Gastroesophageal sphincter (tissue), 4 donors: ENCODE data around the gene NXPH4. TPM values are rescaled to one million over a fixed set of nuclear protein-coding genes. Genes with fewer than 3 reads are reported as not detected.

Source experiments
- ATAC-seq: fragments of 150-250 bp; one replicate; pipeline ENCODE4 v1.9.1; 2016; ENCODE audit warnings: mild to moderate bottlenecking, moderate library complexity
- H3K27ac ChIP-seq, 4 donors: fragments of 200-600 bp; sonication (generic) in 3 of 4; 1 replicate in 3 of 4; 2 replicates in 1 of 4; pipeline ENCODE4 v1.5.1; 2016 to 2019
- H3K27me3 ChIP-seq: fragments of 200-600 bp; sonication (generic); one replicate; pipeline ENCODE4 v1.5.1; 2019
- H3K36me3 ChIP-seq, 2 donors: fragments of 200-600 bp; sonication (generic); one replicate each; pipeline ENCODE4 v1.5.1; 2019; ENCODE audit warnings: control low read depth in 1 of 2
- H3K4me1 ChIP-seq, 3 donors: fragments of 200-600 bp; sonication (generic); 1 replicate in 2 of 3; 2 replicates in 1 of 3; pipeline ENCODE4 v1.5.1; 2016 to 2019; ENCODE audit warnings: control low read depth in 2 of 3
- H3K4me3 ChIP-seq, 2 donors: fragments of 200-600 bp; sonication (generic); one replicate each; pipeline ENCODE4 v1.5.1; 2019; ENCODE audit warnings: mild to moderate bottlenecking in 1 of 2, moderate library complexity in 1 of 2
- H3K9me3 ChIP-seq, 3 donors: fragments of 200-600 bp; sonication (generic); one replicate each; pipeline ENCODE4 v1.5.1; 2017 to 2019; ENCODE audit warnings: control low read depth in 2 of 3
- EP300 ChIP-seq: sonication (generic); formaldehyde crosslinking; IDR thresholded peaks from one replicate; pipeline ENCODE4 v1.6.1; 2017; ENCODE audit warnings: antibody characterized with exemption, mild to moderate bottlenecking
- POLR2A ChIP-seq, 2 donors: fragments of 450-650 bp; IDR thresholded peaks; one replicate each; pipeline ENCODE4 v1.6.1; 2017; ENCODE audit warnings: antibody characterized with exemption in 2 of 2, mild to moderate bottlenecking in 2 of 2, moderate library complexity in 1 of 2
- POLR2AphosphoS5 ChIP-seq: sonication (generic); formaldehyde crosslinking; IDR thresholded peaks from one replicate; pipeline ENCODE4 v1.6.1; 2017; ENCODE audit warnings: antibody characterized with exemption
- WGBS, 2 donors: methylation state at CpG; one replicate each; pipeline ENCODE4 v1.1.5; 2018; ENCODE audit warnings: low coverage in 1 of 2; 5-methylcytosine and 5-hydroxymethylcytosine counted together
- total RNA-seq, 4 donors: library from RNA; depleted of rRNA; stranded (reverse); fragments of >200 nt; gene quantifications; one replicate each; pipeline ENCODE4 v1.1.0, GENCODE V29; 2016
- TF ChIP-seq, protein P1 (sequence below), 4 experiments: fragments of 200-600 bp in 2 of 4; fragments of 450-650 bp in 2 of 4; sonication (generic) in 1 of 4; IDR thresholded peaks; one replicate each; pipeline ENCODE4 v1.5.1; 2017 to 2019; ENCODE audit warnings: antibody characterized with exemption in 4 of 4, mild to moderate bottlenecking in 2 of 4, moderate library complexity in 2 of 4

The NXPH4 gene
- total RNA-seq, 4 donors from 2014 or later, result 1.1 TPM; not detected in 3

DNA sequence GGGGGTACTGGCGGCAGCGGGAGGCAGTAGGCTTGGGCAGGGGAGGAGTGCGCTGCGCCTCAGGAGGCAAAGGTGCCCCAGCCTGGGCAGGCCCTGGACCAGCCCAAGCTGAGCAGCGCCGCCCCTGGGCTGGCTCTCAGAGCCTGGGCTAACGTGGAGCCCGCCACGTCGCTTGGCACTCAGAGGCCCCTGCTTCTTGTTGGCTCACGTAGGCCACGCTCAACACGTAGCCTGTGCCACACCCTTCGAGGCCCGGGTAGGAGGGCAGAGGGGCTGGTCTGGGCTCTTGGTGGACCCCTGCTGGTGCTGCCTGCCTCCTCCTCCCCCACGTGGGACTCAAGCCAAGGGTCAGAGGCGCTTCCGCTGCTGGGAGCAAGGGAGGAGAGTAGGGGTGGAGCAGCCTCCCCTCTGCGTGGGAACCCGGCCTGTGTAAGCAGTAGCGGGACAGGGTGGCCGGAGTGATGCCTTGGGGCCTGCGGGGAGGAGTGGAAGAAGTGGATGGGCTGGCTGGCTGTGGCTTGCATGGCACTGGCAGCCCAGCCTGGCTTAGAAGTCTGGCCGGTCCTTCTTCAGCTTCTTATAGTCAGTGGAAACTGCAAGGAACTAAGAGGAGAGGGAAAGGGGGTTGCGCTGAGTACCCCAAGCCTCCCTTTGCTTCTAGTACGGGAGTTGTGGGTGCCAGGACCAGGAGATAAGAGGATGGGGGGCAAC lies 18.6 kb downstream of the NXPH4 start:
- WGBS, 2 donors, result 80 to 97% methylated on average over 2 to 6 of the region's 26 CpGs
- Histone ChIP-seq H3K27ac (peak overlapping the region in 3 of 4 donors; percentile 24 to 40 (median 27)), H3K27me3 (peaks cover 67% of the 10 kb centered on the region), H3K4me3 (peak overlapping the region in 1 of 2 donors; percentile 11), H3K36me3 (peaks cover 0 to 49% of the 10 kb centered on the region in 2 donors), H3K4me1 (peaks cover 0 to 71% (median 34%) of the 10 kb centered on the region in 3 donors), H3K9me3 (no peaks in the 10 kb centered on the region)
- TF ChIP-seq POLR2AphosphoS5 (no peak), EP300 (no peak), POLR2A (IDR thresholded peaks at IDR 0.05) (no peak)
- TF ChIP-seq, protein P1, sequence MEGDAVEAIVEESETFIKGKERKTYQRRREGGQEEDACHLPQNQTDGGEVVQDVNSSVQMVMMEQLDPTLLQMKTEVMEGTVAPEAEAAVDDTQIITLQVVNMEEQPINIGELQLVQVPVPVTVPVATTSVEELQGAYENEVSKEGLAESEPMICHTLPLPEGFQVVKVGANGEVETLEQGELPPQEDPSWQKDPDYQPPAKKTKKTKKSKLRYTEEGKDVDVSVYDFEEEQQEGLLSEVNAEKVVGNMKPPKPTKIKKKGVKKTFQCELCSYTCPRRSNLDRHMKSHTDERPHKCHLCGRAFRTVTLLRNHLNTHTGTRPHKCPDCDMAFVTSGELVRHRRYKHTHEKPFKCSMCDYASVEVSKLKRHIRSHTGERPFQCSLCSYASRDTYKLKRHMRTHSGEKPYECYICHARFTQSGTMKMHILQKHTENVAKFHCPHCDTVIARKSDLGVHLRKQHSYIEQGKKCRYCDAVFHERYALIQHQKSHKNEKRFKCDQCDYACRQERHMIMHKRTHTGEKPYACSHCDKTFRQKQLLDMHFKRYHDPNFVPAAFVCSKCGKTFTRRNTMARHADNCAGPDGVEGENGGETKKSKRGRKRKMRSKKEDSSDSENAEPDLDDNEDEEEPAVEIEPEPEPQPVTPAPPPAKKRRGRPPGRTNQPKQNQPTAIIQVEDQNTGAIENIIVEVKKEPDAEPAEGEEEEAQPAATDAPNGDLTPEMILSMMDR (IDR thresholded peaks at IDR 0.05), result no peak
- no peak for ATAC-seq

DNA sequence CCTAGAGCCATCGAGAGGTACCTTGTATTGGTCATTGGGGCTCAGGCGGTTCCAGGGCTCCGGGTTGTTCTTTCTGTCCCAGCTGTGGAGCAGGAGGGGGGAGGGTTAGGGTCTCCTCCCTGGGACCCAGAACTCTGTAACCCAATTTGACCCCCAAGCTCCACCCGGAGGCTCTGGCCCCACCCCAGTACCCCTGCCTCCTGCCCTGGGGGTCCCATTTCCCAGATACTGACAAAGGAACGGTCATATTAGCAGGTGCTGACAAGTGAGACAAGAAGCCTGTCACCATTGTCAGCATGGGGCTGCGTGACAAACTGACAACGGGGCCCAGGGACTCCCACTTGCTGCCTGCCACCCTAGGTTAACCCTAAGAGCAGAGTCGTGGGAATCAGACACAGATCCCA lies 19.1 kb downstream of the NXPH4 start:
- TF ChIP-seq, protein P1 (IDR thresholded peaks at IDR 0.05), result no peak
- TF ChIP-seq POLR2AphosphoS5 (no peak), POLR2A (IDR thresholded peaks at IDR 0.05) (no peak), EP300 (no peak)
- no peak for ATAC-seq
- Histone ChIP-seq H3K4me1 (peaks cover 2 to 71% (median 34%) of the 10 kb centered on the region in 3 donors), H3K4me3 (peak overlapping the region in 1 of 2 donors; percentile 11), H3K27ac (peak overlapping the region in 3 of 4 donors; percentile 23 to 27 (median 24)), H3K36me3 (peaks cover 0 to 49% of the 10 kb centered on the region in 2 donors), H3K27me3 (peaks cover 72% of the 10 kb centered on the region), H3K9me3 (no peaks in the 10 kb centered on the region)
- WGBS, 2 donors, result 100% methylated on average over 4 of the region's 8 CpGs; no CpG with 5 or more reads in 1 of the 2 donors

DNA sequence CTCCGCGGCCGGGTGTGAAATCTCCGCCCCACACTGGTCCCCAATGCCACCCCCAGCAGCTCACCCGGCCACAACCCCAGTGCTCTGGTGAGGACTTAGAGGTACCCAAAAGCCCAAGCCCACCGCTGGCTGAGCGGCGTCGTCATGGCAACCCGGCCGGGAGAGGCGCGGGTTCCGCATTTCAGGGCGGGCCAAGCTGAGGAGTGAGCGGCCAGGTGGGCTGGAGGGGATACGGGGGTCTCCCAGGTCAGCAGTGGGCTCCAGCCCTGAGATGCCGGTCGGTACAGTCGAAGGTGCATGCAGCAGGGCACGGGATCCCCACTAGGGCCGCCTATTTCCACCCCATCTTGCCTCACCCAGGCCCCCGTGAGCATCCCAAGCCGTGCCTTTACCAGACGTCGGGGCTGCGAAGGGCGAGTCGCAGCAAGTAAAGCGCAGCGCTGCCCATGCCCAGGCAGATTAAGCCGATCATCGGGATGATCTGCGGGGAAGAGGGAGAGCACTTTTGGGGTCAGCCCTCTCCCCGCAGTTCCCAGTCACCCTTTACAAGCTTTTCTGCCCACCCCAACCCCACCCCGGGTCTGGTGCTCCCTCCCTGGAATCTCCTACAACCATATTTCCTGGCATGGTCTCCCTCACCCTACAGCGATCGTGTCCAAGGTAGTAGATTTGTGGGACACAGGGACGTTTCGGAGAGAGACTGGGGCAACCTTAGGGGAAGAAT lies 19.8 kb downstream of the NXPH4 start:
- H3K4me1 ChIP-seq, result peaks cover 2 to 71% (median 39%) of the 10 kb centered on the region in 3 donors
- TF ChIP-seq POLR2AphosphoS5 (no peak), POLR2A (IDR thresholded peaks at IDR 0.05) (no peak), EP300 (no peak)
- TF ChIP-seq, protein P1 (IDR thresholded peaks at IDR 0.05), result no peak
- H3K36me3 ChIP-seq, result peaks cover 0 to 44% of the 10 kb centered on the region in 2 donors
- no peaks in the 10 kb centered on the region for H3K9me3 ChIP-seq
- H3K27ac ChIP-seq, result peak overlapping the region in 2 of 4 donors; percentile 24 to 41
- H3K4me3 ChIP-seq, result peak overlapping the region in 1 of 2 donors; percentile 27
- H3K27me3 ChIP-seq, result peaks cover 79% of the 10 kb centered on the region
- WGBS, 2 donors, result 18 to 31% methylated on average over 10 to 12 of the region's 40 CpGs
- no peak for ATAC-seq

DNA sequence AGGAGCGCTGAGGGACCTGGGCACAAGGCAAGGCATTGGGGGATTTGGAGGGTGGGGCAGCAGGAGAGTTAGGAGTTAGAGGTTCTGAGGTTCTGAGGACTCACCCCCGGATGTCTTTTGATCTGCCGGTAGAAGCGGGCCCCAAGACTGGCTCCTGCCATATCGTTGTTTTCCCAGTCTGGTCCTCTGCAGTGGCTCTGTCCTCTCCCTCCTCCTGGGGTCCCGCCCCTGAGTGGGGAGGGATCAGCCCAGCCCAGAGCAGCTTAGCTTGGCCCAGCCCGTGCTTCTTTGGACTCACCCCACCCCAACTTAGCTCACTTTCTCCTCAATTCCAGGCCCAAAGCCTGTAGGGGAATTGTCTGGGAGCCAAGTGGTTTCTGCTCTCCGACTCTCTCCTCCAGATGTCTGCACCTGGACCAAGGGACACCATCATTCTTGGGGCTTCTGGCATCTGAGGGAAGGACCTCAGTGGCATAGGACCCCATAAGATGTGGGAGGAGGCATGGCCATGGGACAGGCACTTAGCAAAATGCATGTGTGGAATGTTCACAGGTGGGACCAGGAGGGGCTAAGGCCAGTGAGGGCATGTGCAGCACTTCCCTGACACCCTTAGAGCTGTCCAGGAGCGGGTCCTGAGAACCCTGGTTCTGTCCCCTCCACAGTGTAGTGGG lies 20.5 kb downstream of the NXPH4 start:
- Histone ChIP-seq H3K27ac (peak overlapping the region in 1 of 4 donors; percentile 41), H3K27me3 (peaks cover 86% of the 10 kb centered on the region), H3K4me1 (peaks cover 2 to 74% (median 42%) of the 10 kb centered on the region in 3 donors), H3K9me3 (no peaks in the 10 kb centered on the region), H3K36me3 (peaks cover 0 to 37% of the 10 kb centered on the region in 2 donors), H3K4me3 (peak overlapping the region in 1 of 2 donors; percentile 27)
- no peak for TF ChIP-seq POLR2AphosphoS5
- no peak for TF ChIP-seq POLR2A (IDR thresholded peaks at IDR 0.05)
- TF ChIP-seq, protein P1 (IDR thresholded peaks at IDR 0.05), result no peak
- no peak for TF ChIP-seq EP300
- WGBS, 2 donors, result 39% methylated on average over 3 of the region's 9 CpGs; no CpG with 5 or more reads in 1 of the 2 donors
- ATAC-seq, result no peak
